H1 (cell line): ENCODE results near the gene HPS3. TPM values are rescaled to one million over a fixed set of nuclear protein-coding genes. Genes with fewer than 3 reads are reported as not detected.

ENCODE experiments used
- CTCF ChIA-PET: fragments of 300-600 bp; sonication (Branson Sonifier 250); formaldehyde crosslinking; loops from one replicate; lab custom pipeline; 2021; ENCODE audit not compliant: partially characterized antibody; lab: Charles Lee
- POLR2A ChIA-PET: fragments of 300-600 bp; sonication (Branson Sonifier 250); formaldehyde crosslinking; loops from one replicate; lab custom pipeline; 2021; ENCODE audit warnings: inconsistent platforms; ENCODE audit not compliant: partially characterized antibody; lab: Charles Lee
- DNase-seq, 2 experiments: peaks; one replicate each; pipeline versions ENCODE4 v3.0.0 to v3.0.0-alpha.2; 2010 to 2022; ENCODE audit warnings: low spot score in 2 of 2, low read depth in 1 of 2, mixed read lengths in 1 of 2
- FAIRE-seq: peaks from 2 replicates; lab custom pipeline; 2011; peaks lifted over from hg19 to GRCh38; lab: Jason Lieb, UNC
- H2AFZ ChIP-seq: 2 replicates; pipeline ENCODE4 v1.8.1; 2012; ENCODE audit warnings: low read length, inconsistent platforms
- H2AK5ac ChIP-seq: 2 replicates; pipeline ENCODE4 v1.6.1; 2013; ENCODE audit warnings: low read depth, low read length
- H2BK120ac ChIP-seq: replicated peaks from 2 replicates; pipeline ENCODE3; 2013; ENCODE audit warnings: low read depth, low read length, inconsistent platforms
- H2BK12ac ChIP-seq: 2 replicates; pipeline ENCODE4 v1.6.1; 2013; ENCODE audit warnings: low read depth, low read length
- H2BK15ac ChIP-seq: 2 replicates; pipeline ENCODE4 v1.6.1; 2013; ENCODE audit warnings: low read length
- H2BK20ac ChIP-seq: 2 replicates; pipeline ENCODE4 v1.6.1; 2013; ENCODE audit warnings: low read length
- H2BK5ac ChIP-seq: 2 replicates; pipeline ENCODE4 v1.6.1; 2013; ENCODE audit warnings: low read depth, low read length
- H3K14ac ChIP-seq: 2 replicates; pipeline ENCODE4 v1.6.1; 2013; ENCODE audit warnings: inconsistent platforms; ENCODE audit not compliant: insufficient read length
- H3K18ac ChIP-seq: 2 replicates; pipeline ENCODE4 v1.6.1; 2013; ENCODE audit warnings: low read length; ENCODE audit errors: extremely low read depth
- H3K23ac ChIP-seq: 2 replicates; pipeline ENCODE4 v1.6.1; 2013; ENCODE audit warnings: inconsistent platforms; ENCODE audit not compliant: insufficient read length
- H3K23me2 ChIP-seq: 2 replicates; pipeline ENCODE4 v1.6.1; 2013; ENCODE audit warnings: low read depth, low read length
- H3K27ac ChIP-seq: 2 replicates; pipeline ENCODE4 v1.6.1; 2011; ENCODE audit warnings: low read depth, low read length, inconsistent platforms
- H3K27me3 ChIP-seq, 4 experiments: replicated peaks in 1 of 4; 1 replicate in 1 of 4; 2 replicates in 3 of 4; pipeline versions ENCODE4 v1.6.1 to v1.8.1; 2011 to 2013; ENCODE audit warnings: low read length in 3 of 4, mild to moderate bottlenecking in 3 of 4, inconsistent platforms in 2 of 4, mixed read lengths in 2 of 4, moderate library complexity in 1 of 4; ENCODE audit not compliant: control insufficient read depth in 3 of 4, insufficient read depth in 3 of 4; ENCODE audit errors: extremely low read depth in 1 of 4
- H3K36me3 ChIP-seq, 4 experiments: 2 replicates each; pipeline versions ENCODE4 v1.6.1 to v1.8.1; 2011 to 2013; ENCODE audit warnings: mild to moderate bottlenecking in 4 of 4, low read length in 3 of 4, moderate library complexity in 2 of 4, control low read depth in 1 of 4, inconsistent platforms in 1 of 4; ENCODE audit not compliant: insufficient read depth in 4 of 4, control insufficient read depth in 2 of 4
- H3K4ac ChIP-seq: replicated peaks from 2 replicates; pipeline ENCODE3; 2013; ENCODE audit warnings: low read length, low read depth, mixed read lengths, inconsistent platforms; ENCODE audit not compliant: insufficient read length
- H3K4me1 ChIP-seq, 4 experiments: replicated peaks in 1 of 4; 1 replicate in 1 of 4; 2 replicates in 3 of 4; pipeline versions ENCODE4 v1.6.1 to v1.8.1; 2011 to 2013; ENCODE audit warnings: low read length in 3 of 4, inconsistent platforms in 2 of 4, mixed read lengths in 1 of 4; ENCODE audit not compliant: insufficient read depth in 4 of 4, control insufficient read depth in 3 of 4
- H3K4me2 ChIP-seq, 2 experiments: 2 replicates each; pipeline versions ENCODE4 v1.6.1 to v1.8.1; 2011 to 2013; ENCODE audit warnings: low read depth in 2 of 2, low read length in 2 of 2, control low read depth in 1 of 2, inconsistent platforms in 1 of 2, mild to moderate bottlenecking in 1 of 2; ENCODE audit not compliant: insufficient read depth in 1 of 2
- H3K4me3 ChIP-seq, 4 experiments: fragments of 200-600, 300-600 bp in 1 of 4; sonication (generic), shearing (Covaris generic), sonication (Bioruptor Twin) in 1 of 4; 2 replicates each; pipeline versions ENCODE4 v1.5.1 to v1.8.1; 2011 to 2016; ENCODE audit warnings: low read length in 4 of 4, low read depth in 3 of 4, control low read depth in 2 of 4, inconsistent platforms in 2 of 4, mild to moderate bottlenecking in 2 of 4, mixed read lengths in 1 of 4, moderate library complexity in 1 of 4; ENCODE audit not compliant: insufficient read depth in 2 of 4; ENCODE audit errors: extremely low read depth in 1 of 4
- H3K56ac ChIP-seq: replicated peaks from 2 replicates; pipeline ENCODE3; 2013; ENCODE audit warnings: low read depth, mild to moderate bottlenecking, mixed read lengths, low read length, inconsistent platforms; ENCODE audit not compliant: insufficient read length
- H3K79me1 ChIP-seq: 2 replicates; pipeline ENCODE4 v1.6.1; 2013; ENCODE audit warnings: low read depth, low read length, control low read depth
- H3K79me2 ChIP-seq, 2 experiments: 2 replicates each; pipeline versions ENCODE4 v1.6.1 to v1.8.1; 2012 to 2013; ENCODE audit warnings: low read length in 2 of 2, mild to moderate bottlenecking in 2 of 2, inconsistent platforms in 1 of 2; ENCODE audit not compliant: insufficient read depth in 2 of 2, control insufficient read depth in 1 of 2
- H3K9ac ChIP-seq, 4 experiments: replicated peaks in 1 of 4; 1 replicate in 1 of 4; 2 replicates in 3 of 4; pipeline versions ENCODE4 v1.6.1 to v1.8.1; 2011 to 2013; ENCODE audit warnings: low read depth in 3 of 4, low read length in 3 of 4, control low read depth in 2 of 4, mild to moderate bottlenecking in 2 of 4, moderate library complexity in 2 of 4, inconsistent platforms in 1 of 4; ENCODE audit errors: extremely low read depth in 1 of 4
- H3K9me3 ChIP-seq, 2 experiments: 2 replicates each; pipeline versions ENCODE4 v1.6.1 to v1.8.1; 2012 to 2013; ENCODE audit warnings: mild to moderate bottlenecking in 2 of 2, moderate library complexity in 2 of 2, control low read depth in 1 of 2, inconsistent platforms in 1 of 2, low read depth in 1 of 2, low read length in 1 of 2, mixed read lengths in 1 of 2; ENCODE audit not compliant: insufficient read depth in 2 of 2
- H4K20me1 ChIP-seq, 2 experiments: replicated peaks in 1 of 2; 2 replicates each; pipeline versions ENCODE3 to v1.8.1; 2011 to 2013; ENCODE audit warnings: inconsistent platforms in 2 of 2, low read length in 2 of 2, mild to moderate bottlenecking in 1 of 2; ENCODE audit not compliant: insufficient read depth in 2 of 2, control insufficient read depth in 1 of 2
- H4K5ac ChIP-seq: 2 replicates; pipeline ENCODE4 v1.6.1; 2013; ENCODE audit warnings: low read length, low read depth, mixed read lengths, inconsistent platforms; ENCODE audit not compliant: insufficient read length
- H4K8ac ChIP-seq: 2 replicates; pipeline ENCODE4 v1.8.0; 2013; ENCODE audit warnings: mild to moderate bottlenecking, moderate library complexity, low read length, inconsistent platforms; ENCODE audit not compliant: insufficient read depth; ENCODE audit errors: extremely low read depth
- H4K91ac ChIP-seq: replicated peaks from 2 replicates; pipeline ENCODE3; 2013; ENCODE audit warnings: low read length, mixed read lengths, inconsistent platforms; ENCODE audit not compliant: insufficient read length
- ASH2L ChIP-seq: fragments of 200-600, 300-600 bp; sonication (generic); IDR thresholded peaks from one replicate; pipeline ENCODE4 v1.7.1; 2017; ENCODE audit warnings: low read length
- EGR1 ChIP-seq: IDR thresholded peaks from 2 replicates; pipeline ENCODE4 v1.6.1; 2011; ENCODE audit warnings: low read depth, low read length, borderline replicate concordance
- GABPA ChIP-seq: IDR thresholded peaks from 2 replicates; pipeline ENCODE4 v1.6.1; 2011; ENCODE audit warnings: mild to moderate bottlenecking, low read length, moderate library complexity, borderline replicate concordance; ENCODE audit not compliant: insufficient read depth
- JUN ChIP-seq: IDR thresholded peaks from 2 replicates; pipeline ENCODE4 v1.6.1; 2011; ENCODE audit warnings: low read depth, mild to moderate bottlenecking, improper control_type of control experiment, low read length
- KDM4A ChIP-seq: IDR thresholded peaks from one replicate; pipeline ENCODE4 v1.7.1; 2012; ENCODE audit warnings: low read depth, mild to moderate bottlenecking, moderate library complexity, low read length, inconsistent platforms; ENCODE audit not compliant: severe bottlenecking
- KDM5A ChIP-seq: fragments of 200-600 bp; IDR thresholded peaks from 2 replicates; pipeline ENCODE4 v1.7.1; 2012; ENCODE audit warnings: mild to moderate bottlenecking, low read length, inconsistent platforms, mixed read lengths
- POLR2A ChIP-seq, 2 experiments: IDR thresholded peaks; 1 replicate in 1 of 2; 2 replicates in 1 of 2; pipeline ENCODE4 v1.6.1; 2011; ENCODE audit warnings: low read depth in 2 of 2, low read length in 2 of 2, mild to moderate bottlenecking in 2 of 2; ENCODE audit errors: control extremely low read depth in 1 of 2
- POU5F1 ChIP-seq: IDR thresholded peaks from 2 replicates; pipeline ENCODE4 v1.6.1; 2011; ENCODE audit warnings: low read depth, mild to moderate bottlenecking, low read length, moderate library complexity
- RFX5 ChIP-seq: IDR thresholded peaks from 2 replicates; pipeline ENCODE4 v1.6.1; 2011; ENCODE audit warnings: low read depth, low read length, improper control_type of control experiment, borderline replicate concordance
- SAP30 ChIP-seq: fragments of 300-600 bp; sonication (generic); IDR thresholded peaks from 2 replicates; pipeline ENCODE4 v1.7.1; 2012; ENCODE audit warnings: low read length, moderate library complexity, mild to moderate bottlenecking, inconsistent platforms; ENCODE audit not compliant: insufficient read depth, insufficient replicate concordance
- SIN3A ChIP-seq, 2 experiments: IDR thresholded peaks in 1 of 2; conservative IDR thresholded peaks in 1 of 2; 2 replicates each; pipeline ENCODE4 v1.6.1; 2011 to 2012; ENCODE audit warnings: low read length in 2 of 2, improper control_type of control experiment in 1 of 2, low read depth in 1 of 2, mild to moderate bottlenecking in 1 of 2
- SIX5 ChIP-seq: IDR thresholded peaks from 2 replicates; pipeline ENCODE4 v1.6.1; 2011; ENCODE audit warnings: mild to moderate bottlenecking, low read depth, low read length
- SP4 ChIP-seq: IDR thresholded peaks from 2 replicates; pipeline ENCODE4 v1.6.1; 2012; ENCODE audit warnings: low read length, inconsistent platforms
- WGBS, 2 experiments: shearing (Covaris generic) in 1 of 2; methylation state at CpG; one replicate each; pipeline versions ENCODE4 v1.1.6 to v1.1.7; 2013 to 2015; ENCODE audit warnings: low lambda C conversion rate in 2 of 2, mixed read lengths in 2 of 2, inconsistent platforms in 1 of 2, low coverage in 1 of 2, missing lambda C conversion rate in 1 of 2; ENCODE audit not compliant: insufficient replicate concordance in 2 of 2, insufficient coverage in 1 of 2, insufficient read length in 1 of 2; ENCODE audit errors: extremely low coverage in 1 of 2, missing lambda C conversion rate in 1 of 2; 5-methylcytosine and 5-hydroxymethylcytosine counted together
- polyA plus RNA-seq, 7 experiments: library from polyadenylated mRNA; depleted of rRNA in 3 of 7; stranded (reverse) in 5 of 7; unstranded in 2 of 7; fragments of >200 nt in 5 of 7; fragments of 200-250 nt in 2 of 7; gene quantifications; 1 replicate in 5 of 7; 2 replicates in 1 of 7; 4 replicates in 1 of 7; pipeline versions ENCODE4 v1.2.1 to v1.2.3, GENCODE V29; 2011 to 2013; ENCODE audit warnings: missing spikeins in 2 of 7, mixed read lengths in 2 of 7
- total RNA-seq: library from RNA; stranded (reverse); fragmentation: NEBNext Ultra II Directional; extraction: Animal tissue kit (Norgen Biotek cat#: 25700); gene quantifications from 2 replicates; pipeline ENCODE4 v1.2.1, GENCODE V29; 2021
- TF ChIP-seq, protein P1 (sequence below): IDR thresholded peaks from 2 replicates; pipeline ENCODE4 v1.6.1; 2012; ENCODE audit warnings: inconsistent platforms

Gene HPS3
- total and polyA plus RNA-seq, 2 of the 8 experiments (the other 6 are each of a cell fraction or from before 2014, with no cell fraction given) = 23.7 to 48.7 TPM

GRCh38 chr3:149160754-149161300 is 31.4 kb downstream of the HPS3 start:
- no peak overlapping the region for H3K4me2 ChIP-seq
- no peak overlapping the region for H2BK15ac ChIP-seq
- ChIA-PET POLR2A (interaction anchor here (0.6 kb wide), 1 partner anchor 1950 kb away, joined by 3 read pairs; no protein-coding TSS in a partner anchor), CTCF (interaction anchor here (0.8 to 1.0 kb wide), 3 partner anchors 41 to 205 kb away, joined by 3 read pairs; no protein-coding TSS in a partner anchor)
- H4K5ac ChIP-seq = no peak overlapping the region
- no peak overlapping the region for H3K4me3 ChIP-seq
- no peak overlapping the region for H2BK5ac ChIP-seq
- H2BK120ac ChIP-seq = no peak overlapping the region
- H2AK5ac ChIP-seq = no peak overlapping the region
- H3K23me2 ChIP-seq = no peaks in the 10 kb centered on the region; the same call in 1 of the 2 replicates
- H3K27ac ChIP-seq = no peak overlapping the region
- no peak overlapping the region for H2AFZ ChIP-seq
- H3K56ac ChIP-seq = no peak overlapping the region
- H4K91ac ChIP-seq = no peak overlapping the region
- no peak overlapping the region for H3K18ac ChIP-seq
- H3K9ac ChIP-seq = no peak overlapping the region
- DNase-seq (no peak), FAIRE-seq (peak; percentile 13)
- no peaks in the 10 kb centered on the region for H3K27me3 ChIP-seq
- H2BK20ac ChIP-seq = no peak overlapping the region
- H3K9me3 ChIP-seq = no peaks in the 10 kb centered on the region
- WGBS, 2 experiments = 91% methylated on average over 4 of the region's 4 CpGs; no CpG with 5 or more reads in 1 of the 2 experiments
- no peak overlapping the region for H2BK12ac ChIP-seq
- H3K4me1 ChIP-seq = no peaks in the 10 kb centered on the region
- no peak overlapping the region for H3K14ac ChIP-seq
- H3K79me1 ChIP-seq = no peaks in the 10 kb centered on the region
- no peak overlapping the region for H3K23ac ChIP-seq
- H3K36me3 ChIP-seq = peaks cover 3 to 89% (median 35%) of the 10 kb centered on the region in 4 experiments
- no peak overlapping the region for H4K8ac ChIP-seq
- no peaks in the 10 kb centered on the region for H3K79me2 ChIP-seq
- no peaks in the 10 kb centered on the region for H4K20me1 ChIP-seq
- H3K4ac ChIP-seq = no peak overlapping the region
- TF ChIP-seq RFX5 = no peak
- no peak for TF ChIP-seq SP4
- TF ChIP-seq EGR1 = no peak
- TF ChIP-seq POU5F1 = no peak
- TF ChIP-seq SIN3A (conservative IDR thresholded peaks at IDR 0.05 in 1 of 2, IDR thresholded peaks at IDR 0.05 in 1 of 2; ENCODE audit: low read depth in 1 of 2, low read length in 2 of 2) = no peak
- no peak for TF ChIP-seq KDM5A
- no peak for TF ChIP-seq JUN
- TF ChIP-seq GABPA = no peak
- no peak for TF ChIP-seq SIX5
- no peak for TF ChIP-seq ASH2L
- no peak for TF ChIP-seq KDM4A
- no peak for TF ChIP-seq SAP30
- no peak for TF ChIP-seq POLR2A (IDR thresholded peaks at IDR 0.05; ENCODE audit: control extremely low read depth in 1 of 2, low read depth in 2 of 2, low read length in 2 of 2)
- TF ChIP-seq, protein P1, sequence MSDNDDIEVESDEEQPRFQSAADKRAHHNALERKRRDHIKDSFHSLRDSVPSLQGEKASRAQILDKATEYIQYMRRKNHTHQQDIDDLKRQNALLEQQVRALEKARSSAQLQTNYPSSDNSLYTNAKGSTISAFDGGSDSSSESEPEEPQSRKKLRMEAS = no peak
